ENCODE results near the gene COA8.
"Not testable (repeated sequence)": the region's sequence is repeated elsewhere in the genome, so short reads cannot be mapped to it uniquely, and the experiment has no call there.

The COA8 gene

GRCh38 chr14:103525430-103526246, 37.1 kb upstream of the COA8 start:
- not testable (repeated sequence) for DNase-seq (ENCODE audit: low read depth, low spot score)

DNA sequence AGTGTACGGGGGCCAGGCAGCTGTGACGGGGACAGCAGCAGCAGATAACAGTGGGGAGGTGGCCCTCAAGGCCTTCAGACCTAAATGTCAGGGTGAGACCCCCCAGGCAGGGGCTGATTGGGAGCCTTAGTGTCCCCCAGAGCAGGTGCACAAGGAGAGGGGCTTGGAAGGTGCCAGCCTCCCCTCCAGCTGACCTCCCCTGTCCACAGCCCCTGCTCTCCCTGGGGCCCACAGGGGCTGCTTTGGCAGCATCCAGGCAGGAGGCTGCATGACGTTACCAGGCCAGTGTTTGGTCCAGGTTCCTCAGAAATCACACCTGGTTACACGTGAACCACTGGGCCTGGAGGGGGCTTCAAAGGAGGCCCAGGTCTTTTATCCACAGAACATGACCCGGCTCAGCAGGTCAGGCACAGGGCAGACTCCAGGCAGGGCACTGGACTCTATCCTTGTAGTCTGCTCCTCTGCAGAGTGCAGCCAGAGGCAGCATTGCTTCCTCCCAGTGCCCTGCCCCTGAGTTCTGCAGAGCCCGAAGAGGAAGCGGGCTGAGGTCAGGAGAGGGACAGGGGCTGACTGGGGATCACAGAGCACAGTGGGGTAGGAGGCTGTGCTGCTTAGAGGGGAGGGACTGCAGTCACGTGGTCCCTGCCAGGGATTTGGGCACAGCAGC, 36.4 kb upstream of the COA8 start:
- DNase-seq (ENCODE audit: low read depth, low spot score) = no peak

DNA sequence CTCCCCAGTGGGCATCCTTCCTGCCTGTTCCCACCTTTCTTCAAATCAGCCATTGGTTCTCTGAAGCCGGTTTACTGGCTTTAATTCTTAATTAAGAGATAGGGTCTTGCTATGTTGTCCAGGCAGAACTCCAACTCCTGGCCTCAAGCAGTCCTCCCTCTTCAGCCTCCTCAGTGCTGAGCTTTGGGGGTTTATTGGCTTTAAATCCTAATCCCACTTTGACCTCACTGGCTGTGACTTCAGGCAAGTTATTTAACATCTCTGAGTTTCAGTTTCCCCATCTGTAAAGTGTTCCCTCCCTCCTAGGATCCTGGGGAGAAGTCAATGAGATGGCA, 35.9 kb upstream of the COA8 start:
- no peak for DNase-seq (ENCODE audit: low read depth, low spot score)

DNA sequence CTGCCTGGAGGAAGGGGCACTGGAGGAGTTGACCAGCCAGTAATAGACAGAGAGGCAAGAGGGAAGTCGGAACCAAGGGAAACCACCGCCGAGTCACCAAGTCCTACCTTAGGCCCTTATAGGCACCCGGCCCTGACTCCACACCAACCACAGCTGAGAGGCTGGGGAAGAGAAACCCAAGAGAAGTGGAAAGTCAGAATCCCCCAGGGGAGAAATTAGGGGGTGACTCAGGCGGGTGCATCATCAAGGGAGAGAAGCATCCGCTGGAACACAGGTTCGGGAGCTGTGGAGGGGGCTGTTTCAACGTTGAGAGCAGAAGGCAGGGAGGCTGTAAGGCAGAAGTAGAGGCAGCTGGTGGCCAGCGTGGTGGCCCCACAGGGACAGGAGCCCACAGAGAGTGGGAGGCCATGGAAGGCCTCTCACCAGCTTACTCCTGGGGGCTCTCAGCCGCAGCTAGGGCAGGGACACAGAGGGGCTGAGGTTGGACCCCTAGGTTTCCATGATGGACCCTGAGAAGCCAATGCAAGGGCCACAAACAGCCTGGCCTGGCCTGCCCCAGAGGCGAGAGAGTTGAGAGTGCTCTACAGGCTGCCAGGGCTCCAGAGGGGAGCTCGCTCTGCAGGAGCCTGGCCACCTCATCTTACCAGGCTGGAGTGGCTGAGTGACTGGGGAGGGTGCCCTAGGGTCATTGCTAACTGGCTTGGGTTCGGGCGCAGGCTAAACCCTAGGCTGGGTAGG, 35.2 kb upstream of the COA8 start:
- no peak for DNase-seq (ENCODE audit: low read depth, low spot score)

GRCh38 chr14:103528146-103528586, 34.6 kb upstream of the COA8 start:
- DNase-seq (ENCODE audit: low read depth, low spot score) = no peak

- peak; percentile 46 for DNase-seq (ENCODE audit: low read depth, low spot score)
These were observed 34.0 kb upstream of the COA8 start, which contains the start of gene TRMT61A for GRCh38 chr14:103528587-103529382. Gene TRMT61A, plus strand, starts transcription at chr14:103529196. Its CDS starts 783 bp downstream, at chr14:103529979.

- DNase-seq (ENCODE audit: low read depth, low spot score) = no peak
These were observed 33.1 kb upstream of the COA8 start for GRCh38 chr14:103529383-103530365.

- no peak for DNase-seq (ENCODE audit: low read depth, low spot score)
These were observed 32.4 kb upstream of the COA8 start for GRCh38 chr14:103530390-103530789.

GRCh38 chr14:103530831-103531230, 31.9 kb upstream of the COA8 start:
- no peak for DNase-seq (ENCODE audit: low read depth, low spot score)

- DNase-seq (ENCODE audit: low read depth, low spot score) = no peak
These were observed 31.1 kb upstream of the COA8 start for GRCh38 chr14:103531421-103532215.

- no peak for DNase-seq (ENCODE audit: low read depth, low spot score)
These were observed 30.3 kb upstream of the COA8 start for GRCh38 chr14:103532216-103533136.

DNA sequence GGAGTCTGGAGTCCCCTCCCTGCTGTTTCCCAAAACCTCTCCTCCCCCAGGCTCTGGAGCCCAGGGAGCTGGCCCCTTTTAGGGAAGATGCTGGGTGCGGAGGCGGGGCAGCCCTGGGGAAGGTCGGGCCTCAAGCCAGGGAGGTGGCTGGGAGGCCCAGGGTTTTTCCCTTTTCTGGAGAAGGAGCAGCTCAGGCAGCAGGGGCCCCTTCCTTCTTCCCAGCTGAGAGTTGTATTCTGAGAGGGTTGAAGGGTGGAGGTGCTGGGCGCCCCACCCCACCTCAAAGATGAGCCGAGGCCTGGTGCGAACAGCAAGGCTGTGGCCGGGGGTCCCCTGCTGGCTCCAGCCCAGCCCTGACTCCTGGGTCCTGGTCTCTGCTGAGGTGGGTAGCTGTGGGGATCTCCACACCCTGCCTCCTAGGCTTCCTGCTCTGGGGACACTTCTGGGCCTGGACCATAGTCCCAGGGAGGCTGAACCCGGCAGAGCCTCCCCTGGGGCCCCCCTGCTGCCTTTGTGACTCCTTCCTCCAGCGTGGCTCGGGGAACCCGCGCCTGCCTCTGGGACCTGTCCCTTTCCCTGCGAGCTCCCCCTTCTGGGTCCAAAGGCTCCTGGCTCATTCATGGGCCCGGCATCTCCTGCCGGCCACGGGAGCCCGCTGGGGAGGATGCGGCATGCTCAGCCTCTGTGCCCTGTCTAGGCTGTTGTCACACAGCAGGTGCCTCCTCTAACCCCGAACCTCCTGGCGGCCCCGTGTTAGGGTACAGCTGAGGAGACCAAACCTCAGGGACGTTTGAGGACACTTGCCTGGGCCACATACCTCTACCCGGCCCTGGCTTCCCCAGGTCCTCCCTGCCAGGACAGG, 29.4 kb upstream of the COA8 start:
- DNase-seq (ENCODE audit: low read depth, low spot score) = no peak

DNA sequence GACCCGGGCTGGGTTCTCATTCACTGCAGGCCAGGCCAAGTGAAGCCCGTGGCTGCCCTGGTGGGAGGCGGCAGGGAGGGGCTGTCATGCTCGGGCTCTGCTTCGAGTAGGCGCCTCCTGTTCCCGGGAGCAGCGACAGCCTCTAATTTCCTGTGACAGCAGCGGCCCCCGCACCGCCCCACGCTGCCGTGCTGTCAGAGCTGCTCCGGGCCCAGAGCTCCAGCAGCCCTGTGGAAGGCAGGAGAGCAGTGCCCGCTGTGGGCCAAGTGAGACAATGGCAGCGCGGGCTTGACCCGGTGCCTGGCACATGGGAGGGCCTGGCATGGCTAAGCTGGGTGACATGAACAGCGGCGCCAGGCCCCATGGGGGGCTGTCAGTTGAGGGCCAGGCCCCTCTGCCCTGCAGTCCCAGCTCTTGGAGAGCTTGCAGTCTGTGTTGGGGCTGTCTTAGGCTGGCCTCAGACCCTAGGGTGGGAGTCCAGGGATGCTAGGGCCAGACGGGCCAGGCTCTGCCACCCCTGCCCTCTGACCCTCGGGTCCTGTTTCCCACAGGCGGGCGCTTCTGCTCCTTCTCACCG, 28.7 kb upstream of the COA8 start:
- DNase-seq (ENCODE audit: low read depth, low spot score) = no peak

GRCh38 chr14:103534576-103535061, 28.1 kb upstream of the COA8 start:
- DNase-seq (ENCODE audit: low read depth, low spot score) = no peak

GRCh38 chr14:103535081-103535890, 27.5 kb upstream of the COA8 start:
- no peak for DNase-seq (ENCODE audit: low read depth, low spot score)

All from activated naive CD8-positive, alpha-beta T cell treated with anti-CD3 and anti-CD28 coated beads, Interleukin-2, amount 50 U/mL, for 16 hours (primary cell).